SH-SY5Y (cell line): ENCODE results near the gene TEK.

ENCODE experiments used
- GATA2 ChIP-seq: IDR thresholded peaks from 2 replicates; pipeline ENCODE4 v1.6.1; 2011; ENCODE audit warnings: mild to moderate bottlenecking, low read depth, low read length
- GATA3 ChIP-seq: IDR thresholded peaks from 2 replicates; pipeline ENCODE4 v1.6.1; 2011; ENCODE audit warnings: low read depth, mild to moderate bottlenecking, low read length, moderate library complexity

TEK gene

GRCh38 chr9:27150746-27151406, 41.9 kb downstream of the TEK start:
- TF ChIP-seq GATA3 (no peak), GATA2 (no peak)

- no peak for TF ChIP-seq GATA3
- TF ChIP-seq GATA2 = no peak
Measured at GRCh38 chr9:27151693-27152404, 42.8 kb downstream of the TEK start.

- TF ChIP-seq GATA3 (no peak), GATA2 (no peak)
Measured at GRCh38 chr9:27152405-27152718, 43.3 kb downstream of the TEK start.

GRCh38 chr9:27154908-27155307, 45.9 kb downstream of the TEK start:
- no peak for TF ChIP-seq GATA2
- TF ChIP-seq GATA3 = no peak

GRCh38 chr9:27157097-27157496, 48.1 kb downstream of the TEK start:
- no peak for TF ChIP-seq GATA3
- TF ChIP-seq GATA2 = no peak

GRCh38 chr9:27157736-27158135, 48.7 kb downstream of the TEK start:
- TF ChIP-seq GATA3 = no peak
- no peak for TF ChIP-seq GATA2

- no peak for TF ChIP-seq GATA2
Measured at GRCh38 chr9:27160636-27161035, 51.6 kb downstream of the TEK start.

- no peak for TF ChIP-seq GATA3
- TF ChIP-seq GATA2 = no peak
Measured at GRCh38 chr9:27162045-27162444, 53.0 kb downstream of the TEK start.

- no peak for TF ChIP-seq GATA2
Measured at GRCh38 chr9:27165068-27165467, 56.0 kb downstream of the TEK start.

GRCh38 chr9:27165670-27166069, 56.6 kb downstream of the TEK start:
- TF ChIP-seq GATA2 = no peak
- no peak for TF ChIP-seq GATA3

- no peak for TF ChIP-seq GATA2
- TF ChIP-seq GATA3 = no peak
Measured at GRCh38 chr9:27168496-27168895, 59.5 kb downstream of the TEK start.

GRCh38 chr9:27168951-27169350, 59.9 kb downstream of the TEK start:
- TF ChIP-seq GATA2 (no peak), GATA3 (no peak)

GRCh38 chr9:27176971-27177370, 67.9 kb downstream of the TEK start:
- TF ChIP-seq GATA2 (no peak), GATA3 (no peak)

GRCh38 chr9:27179245-27179865, 70.3 kb downstream of the TEK start:
- no peak for TF ChIP-seq GATA3

GRCh38 chr9:27181381-27181780, 72.4 kb downstream of the TEK start:
- no peak for TF ChIP-seq GATA2
- no peak for TF ChIP-seq GATA3
